Heart left ventricle (tissue), 16 donors: ENCODE measurements around the gene ARL13B. TPM values are rescaled to one million over a fixed set of nuclear protein-coding genes. Genes with fewer than 3 reads are reported as not detected.
"Not testable (repeated sequence)": the region's sequence is repeated elsewhere in the genome, so short reads cannot be mapped to it uniquely, and the experiment has no call there.

Experiments used
- ATAC-seq, 4 donors: fragments of 200-7000 bp; cut with Tn5 transposase; one replicate each; pipeline ENCODE4 v1.9.1; 2020 to 2022; ENCODE audit warnings: moderate library complexity in 4 of 4, mild to moderate bottlenecking in 3 of 4, moderate number of reproducible peaks in 1 of 4
- DNase-seq, 5 donors: peaks; one replicate each; pipeline ENCODE4 v3.0.0-alpha.2; 2020
- H3K27ac ChIP-seq, 12 donors: fragments of 200-600 bp; sonication (generic) in 4 of 12; one replicate each; pipeline versions ENCODE4 v1.5.0 to v1.8.0; 2016 to 2022; ENCODE audit warnings: mild to moderate bottlenecking in 2 of 12
- H3K27me3 ChIP-seq, 9 donors: fragments of 200-600 bp; sonication (generic) in 2 of 9; one replicate each; pipeline versions ENCODE4 v1.5.1 to v1.8.0; 2016 to 2022; ENCODE audit warnings: mild to moderate bottlenecking in 3 of 9
- H3K36me3 ChIP-seq, 9 donors: fragments of 200-600 bp; sonication (generic) in 2 of 9; one replicate each; pipeline versions ENCODE4 v1.5.0 to v1.8.0; 2018 to 2022; ENCODE audit warnings: mild to moderate bottlenecking in 2 of 9
- H3K4me1 ChIP-seq, 12 donors: fragments of 200-600 bp; sonication (generic) in 4 of 12; one replicate each; pipeline versions ENCODE4 v1.5.0 to v1.8.0; 2016 to 2022; ENCODE audit warnings: mild to moderate bottlenecking in 3 of 12
- H3K4me3 ChIP-seq, 12 donors: fragments of 200-600 bp; sonication (generic) in 4 of 12; one replicate each; pipeline versions ENCODE4 v1.5.0 to v1.8.0; 2017 to 2022; ENCODE audit warnings: mild to moderate bottlenecking in 9 of 12, moderate library complexity in 4 of 12
- H3K9me3 ChIP-seq, 12 donors: fragments of 200-600 bp; sonication (generic) in 4 of 12; one replicate each; pipeline versions ENCODE4 v1.5.0 to v1.8.0; 2016 to 2022; ENCODE audit warnings: mild to moderate bottlenecking in 1 of 12
- CTCF ChIP-seq, 12 donors: fragments of 200-600 bp; sonication (generic) in 4 of 12; IDR thresholded peaks; one replicate each; pipeline versions ENCODE4 v1.5.0 to v1.8.0; 2018 to 2022; ENCODE audit warnings: antibody characterized with exemption in 12 of 12, mild to moderate bottlenecking in 5 of 12
- POLR2A ChIP-seq, 2 donors: fragments of 450-650 bp; IDR thresholded peaks; one replicate each; pipeline ENCODE4 v1.6.1; 2017; ENCODE audit warnings: antibody characterized with exemption in 2 of 2, mild to moderate bottlenecking in 2 of 2, moderate library complexity in 2 of 2
- WGBS, 4 donors: extraction: QIAGEN DNeasy Blood & Tissue Kit in 2 of 4; methylation state at CpG; one replicate each; pipeline versions ENCODE4 v1.1.5 to v1.1.7; 2013 to 2018; 5-methylcytosine and 5-hydroxymethylcytosine counted together
- intact Hi-C, 10 donors: fragments of 100-400 bp; cut with DNase I; formaldehyde crosslinking; loops; one replicate each; pipeline versions ENCODE4 v1.11.1 to v1.14.2; 2022
- polyA plus RNA-seq, 2 donors: library from polyadenylated mRNA; stranded (reverse); fragments of 200-250 nt; gene quantifications; one replicate each; pipeline ENCODE4 v1.2.3, GENCODE V29; 2013
- total RNA-seq, 9 donors: library from RNA; depleted of rRNA in 2 of 9; stranded (reverse); fragments of >200 nt in 2 of 9; fragmentation: NEBNext Ultra II Directional in 3 of 9; extraction: Animal tissue kit (Norgen Biotek cat#: 25700) in 3 of 9; gene quantifications; one replicate each; pipeline versions ENCODE4 v1.1.0 to v1.2.4, GENCODE V29; 2016 to 2023
- donor health status: ischemic (EF 13 %, LVEDD 7.1; RV severe dilation, severe dysfunction).
- donor health status: healthy with polysubstance abuse.
- donor health status: DM: no; HTN: yes; CAD: no.
- donor health status: DM: no; HTN: no; CAD: no.
- donor health status: ischemic (EF 25% LVEDD 6.9; RV normal size, moderate dysfunction).
- donor health status: ischemic (EF 25% LVEDD 5.7; RV mildly dilated, moderate dysfunction).
- donor health status: healthy.
- donor health status: DM: yes; HTN: yes; CAD: no.
- donor health status: ischemic (EF 35%, LVEDD 5.7; RV mildly dilated, moderate dysfunction).
- donor health status: nonischemic (EF 11% LVEDD 7.7; RV severe dilation, severe dysfunction).
- donor health status: DM: yes; HTN: yes; CAD: no.
- donor health status: PGD.
- donor health status: ischemic (EF 29% LVEDD 5.4; RV normal size, mild dysfunction).
- donor health status: nonischemic (EF 23%, LVEDD 6.1; RV moderate dilation, normal function).

ARL13B gene
- total and polyA plus RNA-seq, 11 donors: 1.7 to 9.0 (median 5.3) TPM

GRCh38 chr3:93962798-93963197 lies 17.2 kb upstream of the ARL13B start:
- Histone ChIP-seq H3K4me1 (no peaks in the 10 kb centered on the region), H3K9me3 (no peaks in the 10 kb centered on the region), H3K36me3 (peaks cover 0 to 4% (median 0%) of the 10 kb centered on the region in 9 donors), H3K27ac (no peak overlapping the region), H3K27me3 (no peaks in the 10 kb centered on the region), H3K4me3 (no peak overlapping the region)
- intact Hi-C loops: no loop called here
- no peak for ATAC-seq
- WGBS, 4 donors: 87 to 91% (median 90%) methylated on average over 3 of the region's 3 CpGs
- DNase-seq: no peak
- no peak for TF ChIP-seq CTCF (IDR thresholded peaks at IDR 0.05)
- no peak for TF ChIP-seq POLR2A (IDR thresholded peaks at IDR 0.05)

GRCh38 chr3:93965106-93965505 lies 14.8 kb upstream of the ARL13B start:
- intact Hi-C loops: not testable (repeated sequence)

GRCh38 chr3:93969443-93969842 lies 10.5 kb upstream of the ARL13B start:
- TF ChIP-seq CTCF (IDR thresholded peaks at IDR 0.05) (no peak), POLR2A (IDR thresholded peaks at IDR 0.05) (no peak)
- DNase-seq: no peak
- Histone ChIP-seq H3K27ac (peak overlapping the region in 4 of 12 donors; percentile 3 to 35 (median 19)), H3K4me3 (no peak overlapping the region), H3K27me3 (no peaks in the 10 kb centered on the region), H3K9me3 (no peaks in the 10 kb centered on the region), H3K4me1 (peaks cover 0 to 35% (median 12%) of the 10 kb centered on the region in 12 donors), H3K36me3 (peaks cover 0 to 4% (median 0%) of the 10 kb centered on the region in 9 donors)
- WGBS, 4 donors: 43 to 59% (median 49%) methylated on average over 3 of the region's 3 CpGs
- intact Hi-C loops: no loop called here
- ATAC-seq: peak in 2 of 4 donors; percentile 11 to 19

More at GRCh38 chr3:93965106-93965505, 14.8 kb upstream of the ARL13B start:
- H3K27ac ChIP-seq, DNase-seq, ATAC-seq, H3K9me3 ChIP-seq, H3K4me3 ChIP-seq, H3K27me3 ChIP-seq, H3K36me3 ChIP-seq: not testable (repeated sequence)
- peaks cover 0 to 16% (median 0%) of the 10 kb centered on the region in 12 donors for H3K4me1 ChIP-seq
- 96 to 97% (median 97%) methylated on average over 19 of the region's 19 CpGs for WGBS, 4 donors

DNA sequence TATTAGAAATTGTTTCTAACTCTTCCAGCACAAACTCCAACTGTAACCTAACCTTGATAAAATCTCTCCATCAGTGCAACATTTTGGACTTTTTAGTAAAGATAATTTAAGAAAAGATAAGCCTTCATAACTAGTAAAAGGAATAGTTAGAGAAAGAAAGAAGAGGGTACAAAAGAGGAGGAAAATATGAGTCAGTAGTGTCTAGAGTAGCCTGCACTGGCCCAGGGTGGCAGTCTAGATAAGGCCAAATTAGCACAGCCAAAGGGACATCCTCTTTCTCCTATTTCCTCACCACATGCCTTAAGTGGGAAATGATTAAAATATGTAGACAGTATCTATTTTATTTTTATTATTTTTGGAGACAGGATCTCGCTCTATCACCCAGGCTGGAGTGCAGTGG lies 10.0 kb upstream of the ARL13B start:
- ATAC-seq: no peak
- intact Hi-C loops: no loop called here
- Histone ChIP-seq H3K4me1 (peaks cover 0 to 36% (median 12%) of the 10 kb centered on the region in 12 donors), H3K36me3 (peaks cover 0 to 4% (median 0%) of the 10 kb centered on the region in 9 donors), H3K27ac (peak overlapping the region in 4 of 12 donors; percentile 3 to 35 (median 19)), H3K27me3 (no peaks in the 10 kb centered on the region), H3K9me3 (no peaks in the 10 kb centered on the region), H3K4me3 (no peak overlapping the region)
- 91 to 96% (median 93%) methylated on average over 1 of the region's 1 CpG for WGBS, 4 donors
- TF ChIP-seq POLR2A (IDR thresholded peaks at IDR 0.05): no peak
- no peak for TF ChIP-seq CTCF (IDR thresholded peaks at IDR 0.05)
- DNase-seq: no peak
